SKM-1 treated with dmso at 0.1 percent for 144 hours (cell line): ENCODE measurements around the gene APBA1.
"Not testable (repeated sequence)": the region's sequence is repeated elsewhere in the genome, so short reads cannot be mapped to it uniquely, and the experiment has no call there.

Experiments used
- DNase-seq: peaks from one replicate; lab custom pipeline; 2025; ENCODE audit not compliant: unreplicated experiment; lab: John Stamatoyannopoulos, UW

The APBA1 gene

GRCh38 chr9:69609156-69609555 lies 63.0 kb downstream of the APBA1 start:
- no peak for DNase-seq

GRCh38 chr9:69606089-69606488 lies 66.1 kb downstream of the APBA1 start:
- no peak for DNase-seq

GRCh38 chr9:69605406-69605805 lies 66.8 kb downstream of the APBA1 start:
- DNase-seq: no peak

- DNase-seq: no peak
These were observed 67.5 kb downstream of the APBA1 start for GRCh38 chr9:69604568-69605219.

GRCh38 chr9:69603656-69604055 lies 68.5 kb downstream of the APBA1 start:
- DNase-seq: no peak

GRCh38 chr9:69602773-69603172 lies 69.4 kb downstream of the APBA1 start:
- DNase-seq: no peak

GRCh38 chr9:69601698-69602097 lies 70.5 kb downstream of the APBA1 start:
- DNase-seq: no peak

GRCh38 chr9:69600314-69601047 lies 71.7 kb downstream of the APBA1 start:
- no peak for DNase-seq

- no peak for DNase-seq
These were observed 72.8 kb downstream of the APBA1 start for GRCh38 chr9:69599232-69599971.

- not testable (repeated sequence) for DNase-seq
These were observed 75.3 kb downstream of the APBA1 start for GRCh38 chr9:69596906-69597305.

GRCh38 chr9:69594180-69594579 lies 78.0 kb downstream of the APBA1 start:
- DNase-seq: no peak

GRCh38 chr9:69593756-69594155 lies 78.4 kb downstream of the APBA1 start:
- no peak for DNase-seq

GRCh38 chr9:69593301-69593700 lies 78.9 kb downstream of the APBA1 start:
- no peak for DNase-seq

GRCh38 chr9:69590266-69590665 lies 81.9 kb downstream of the APBA1 start:
- DNase-seq: no peak

- DNase-seq: no peak
These were observed 83.0 kb downstream of the APBA1 start for GRCh38 chr9:69589156-69589555.

GRCh38 chr9:69585571-69585970 lies 86.6 kb downstream of the APBA1 start:
- DNase-seq: no peak

GRCh38 chr9:69584759-69585158 lies 87.4 kb downstream of the APBA1 start:
- DNase-seq: no peak

- DNase-seq: no peak
These were observed 88.4 kb downstream of the APBA1 start for GRCh38 chr9:69583645-69584234.

GRCh38 chr9:69582544-69583297 lies 89.5 kb downstream of the APBA1 start:
- no peak for DNase-seq

- no peak for DNase-seq
These were observed 90.2 kb downstream of the APBA1 start for GRCh38 chr9:69582018-69582417.
